K562 (cell line): ENCODE results near the gene HIRIP3. TPM values are rescaled to one million over a fixed set of nuclear protein-coding genes. Genes with fewer than 3 reads are reported as not detected.

ENCODE experiments used
- ATAC-seq: fragments of 200-7000 bp; cut with Tn5 transposase; 3 replicates; pipeline ENCODE4 v1.9.1; 2020; ENCODE audit warnings: moderate library complexity
- BruUV-seq: library from RNA; stranded (reverse); fragments of 400-500 nt; replicated peaks from 2 replicates; lab custom pipeline; 2021; lab: Mats Ljungman, UMichigan
- CTCF ChIA-PET: fragments of 300-600 bp; formaldehyde crosslinking; extraction: SDS; loops from one replicate; lab custom pipeline; 2021; ENCODE audit warnings: low intra/inter-chr PET ratio; lab: Yijun Ruan, JAX
- POLR2A ChIA-PET: fragments of 300-600, 350-650 bp; sonication (Branson Sonifier 250); formaldehyde crosslinking; extraction: SDS; loops from one replicate; lab custom pipeline; 2021; ENCODE audit warnings: antibody characterized with exemption, inconsistent platforms; lab: Yijun Ruan, JAX
- DNase-seq, 4 experiments: peaks; one replicate each; pipeline versions ENCODE4 v3.0.0 to v3.0.0-alpha.2; 2011 to 2018; ENCODE audit warnings: low spot score in 3 of 4, mixed read lengths in 3 of 4; ENCODE audit errors: extremely low read depth in 1 of 4
- FAIRE-seq: peaks from 2 replicates; lab custom pipeline; 2011; peaks lifted over from hg19 to GRCh38; lab: Jason Lieb, UNC
- H2AFZ ChIP-seq: 2 replicates; pipeline ENCODE4 v1.6.0; 2011; ENCODE audit warnings: low read depth, low read length, control low read depth, inconsistent platforms
- H3K27ac ChIP-seq: fragments of 200-600 bp; 3 replicates; pipeline ENCODE4 v1.8.0; 2011; ENCODE audit warnings: low read depth, mild to moderate bottlenecking, control low read depth, inconsistent platforms, low read length, moderate library complexity, mixed read lengths; ENCODE audit errors: extremely low read depth
- H3K27me3 ChIP-seq, 2 experiments: fragments of 300-600 bp in 1 of 2; 2 replicates in 1 of 2; 3 replicates in 1 of 2; pipeline versions ENCODE4 v1.6.0 to v1.8.0; 2011; ENCODE audit warnings: inconsistent platforms in 2 of 2, low read length in 2 of 2, mild to moderate bottlenecking in 1 of 2, mixed read lengths in 1 of 2, moderate library complexity in 1 of 2; ENCODE audit not compliant: control insufficient read depth in 2 of 2, insufficient read depth in 2 of 2
- H3K36me3 ChIP-seq: fragments of 300-600 bp; 3 replicates; pipeline ENCODE4 v1.8.0; 2011; ENCODE audit warnings: mild to moderate bottlenecking, low read length, inconsistent platforms; ENCODE audit not compliant: control insufficient read depth, insufficient read depth
- H3K4me1 ChIP-seq, 2 experiments: fragments of 200-600 bp in 1 of 2; replicated peaks in 1 of 2; 2 replicates in 1 of 2; 3 replicates in 1 of 2; pipeline versions ENCODE4 v1.5.1 to v1.8.0; 2011; ENCODE audit warnings: inconsistent platforms in 2 of 2, low read length in 2 of 2, mild to moderate bottlenecking in 1 of 2, mixed read lengths in 1 of 2, moderate library complexity in 1 of 2; ENCODE audit not compliant: control insufficient read depth in 2 of 2, insufficient read depth in 2 of 2
- H3K4me2 ChIP-seq: 2 replicates; pipeline ENCODE4 v1.6.1; 2011; ENCODE audit warnings: low read length, control low read depth, inconsistent platforms, mixed read lengths; ENCODE audit not compliant: insufficient read depth
- H3K4me3 ChIP-seq: fragments of 200-600 bp; sonication (generic), shearing (Covaris generic); 2 replicates; pipeline ENCODE4 v1.5.1; 2016; ENCODE audit warnings: control low read depth, inconsistent platforms
- H3K79me2 ChIP-seq: fragments of 200-600 bp; 3 replicates; pipeline ENCODE4 v1.8.0; 2011; ENCODE audit warnings: low read length, inconsistent platforms; ENCODE audit not compliant: control insufficient read depth, insufficient read depth
- H3K9ac ChIP-seq, 2 experiments: 2 replicates each; pipeline versions ENCODE4 v1.6.0 to v1.6.1; 2011; ENCODE audit warnings: low read depth in 2 of 2, low read length in 2 of 2, control low read depth in 1 of 2, inconsistent platforms in 1 of 2, mild to moderate bottlenecking in 1 of 2, mixed read lengths in 1 of 2; ENCODE audit not compliant: insufficient read depth in 1 of 2
- H3K9me1 ChIP-seq: one replicate; pipeline ENCODE4 v1.6.0; 2011; ENCODE audit warnings: inconsistent platforms, mild to moderate bottlenecking, low read length, moderate library complexity; ENCODE audit not compliant: control insufficient read depth, insufficient read depth
- H3K9me3 ChIP-seq: replicated peaks from 2 replicates; pipeline ENCODE4 v1.5.1; 2011; ENCODE audit warnings: low read depth, low read length, inconsistent platforms; ENCODE audit not compliant: control insufficient read depth, insufficient read depth
- H4K20me1 ChIP-seq: replicated peaks from 2 replicates; pipeline ENCODE4 v1.6.1; 2011; ENCODE audit warnings: low read length, inconsistent platforms, mixed read lengths; ENCODE audit not compliant: control insufficient read depth, insufficient read depth
- CBFB ChIP-seq: sonication (generic); formaldehyde crosslinking; IDR thresholded peaks from 2 replicates; pipeline ENCODE4 v1.4.0; 2020; ENCODE audit warnings: mild to moderate bottlenecking, missing genetic modification reagents
- ETV5 ChIP-seq: sonication (generic); formaldehyde crosslinking; IDR thresholded peaks from 2 replicates; pipeline ENCODE4 v1.4.0; 2020; ENCODE audit warnings: low read depth, mild to moderate bottlenecking, missing genetic modification reagents
- HMG20A ChIP-seq: fragments of 450-650 bp; formaldehyde crosslinking; conservative IDR thresholded peaks from 2 replicates; pipeline ENCODE4 v1.4.0; 2020; ENCODE audit warnings: mild to moderate bottlenecking, mixed read lengths
- KDM1A ChIP-seq, 2 experiments: fragments of 450-650 bp; IDR thresholded peaks; 2 replicates each; pipeline ENCODE4 v1.6.1; 2016; ENCODE audit warnings: mild to moderate bottlenecking in 2 of 2
- KDM5B ChIP-seq: fragments of 200-600 bp; sonication (generic); IDR thresholded peaks from 2 replicates; pipeline ENCODE4 v1.6.1; 2012; ENCODE audit warnings: low read depth, mild to moderate bottlenecking, moderate library complexity, low read length, control low read depth, inconsistent platforms; ENCODE audit not compliant: insufficient replicate concordance
- RFX1 ChIP-seq: fragments of 450-650 bp; IDR thresholded peaks from 2 replicates; pipeline ENCODE4 v1.6.1; 2016; ENCODE audit warnings: mild to moderate bottlenecking, moderate library complexity
- U2AF1 ChIP-seq: fragments of 200-400 bp; formaldehyde crosslinking; optimal IDR thresholded peaks from 2 replicates; pipeline ENCODE3; 2017; ENCODE audit warnings: mild to moderate bottlenecking, low read depth, low read length, moderate library complexity
- WGBS: fragments of 100-300 bp; shearing (Covaris generic); methylation state at CpG from one replicate; pipeline ENCODE4 v1.1.6; 2016; ENCODE audit warnings: low coverage, mixed read lengths; ENCODE audit not compliant: insufficient coverage; ENCODE audit errors: missing lambda C conversion rate; 5-methylcytosine and 5-hydroxymethylcytosine counted together
- in situ Hi-C: fragments of 300-500 bp; cut with MboI; formaldehyde crosslinking; loops from 4 replicates; pipeline ENCODE4 v1.15.0; 2018; ENCODE audit warnings: inconsistent platforms, mixed read lengths
- intact Hi-C: fragments of 100-400 bp; cut with micrococcal nuclease; formaldehyde crosslinking; loops from 2 replicates; pipeline ENCODE4 v1.14.2; 2022
- polyA plus RNA-seq, 8 experiments: library from polyadenylated mRNA; depleted of rRNA in 4 of 8; stranded (reverse) in 5 of 8; unstranded in 3 of 8; fragments of >200 nt; fragmentation: Nextera tagmentation in 2 of 8; fragmentation: Illumina TruSeq in 1 of 8; extraction: Ambion mirVana in 2 of 8; extraction: Trizol in 1 of 8; gene quantifications; 2 replicates each; pipeline versions ENCODE4 v1.2.1 to v1.2.3, GENCODE V29; 2011 to 2014; ENCODE audit warnings: inconsistent platforms in 1 of 8, missing spikeins in 1 of 8
- total RNA-seq, 7 experiments: library from RNA; depleted of rRNA in 6 of 7; stranded (reverse); fragments of >200 nt in 6 of 7; fragmentation: Illumina TruSeq in 2 of 7; extraction: Trizol in 2 of 7; gene quantifications; 2 replicates each; pipeline versions ENCODE4 v1.2.1 to v1.2.3, GENCODE V29; 2011 to 2021; ENCODE audit warnings: low replicate concordance in 1 of 7
- TF ChIP-seq, protein P1 (sequence below), 3 experiments: fragments of 200-800 bp in 1 of 3; fragments of 250-450 bp in 1 of 3; fragments of 450-650 bp in 1 of 3; sonication (Bioruptor Pico) in 1 of 3; sonication (Bioruptor generic) in 1 of 3; formaldehyde crosslinking in 1 of 3; IDR thresholded peaks; 2 replicates each; pipeline versions ENCODE4 v1.6.1 to v1.8.0; 2016 to 2022; ENCODE audit warnings: mild to moderate bottlenecking in 2 of 3, missing genetic modification characterization in 2 of 3, missing compliant biosample characterization in 1 of 3, moderate library complexity in 1 of 3

The HIRIP3 gene
- total and polyA plus RNA-seq, 9 of the 15 experiments (the other 6 are each of a cell fraction or from before 2014, with no cell fraction given), result 3.3 to 38.2 (median 18.2) TPM

- in situ Hi-C loops (no loop called here), intact Hi-C loops (no loop called here)
- BruUV-seq, result no TSS peak
- Histone ChIP-seq H3K9me1 (peaks cover 3% of the 10 kb centered on the region), H3K27me3 (no peaks in the 10 kb centered on the region), H3K9me3 (no peaks in the 10 kb centered on the region; the same call in 1 of the 2 replicates), H3K36me3 (peaks cover 63% of the 10 kb centered on the region), H3K9ac (no peak overlapping the region), H3K4me1 (peaks cover 26 to 30% of the 10 kb centered on the region in 2 experiments; a peak in 4 of 5 replicates), H3K4me3 (no peak overlapping the region), H3K4me2 (no peak overlapping the region), H3K79me2 (peaks cover 36% of the 10 kb centered on the region), H3K27ac (no peak overlapping the region), H2AFZ (no peak overlapping the region), H4K20me1 (peaks cover 26% of the 10 kb centered on the region)
- TF ChIP-seq KDM1A (IDR thresholded peaks at IDR 0.05), result no peak
- no peak for TF ChIP-seq CBFB (CRISPR knock-in tag)
- TF ChIP-seq U2AF1, result no peak
- TF ChIP-seq KDM5B, result no peak
- peak; percentile 34; the same call in 1 of the 2 replicates for TF ChIP-seq RFX1
- TF ChIP-seq ETV5 (CRISPR knock-in tag), result no peak
- TF ChIP-seq, protein P1, sequence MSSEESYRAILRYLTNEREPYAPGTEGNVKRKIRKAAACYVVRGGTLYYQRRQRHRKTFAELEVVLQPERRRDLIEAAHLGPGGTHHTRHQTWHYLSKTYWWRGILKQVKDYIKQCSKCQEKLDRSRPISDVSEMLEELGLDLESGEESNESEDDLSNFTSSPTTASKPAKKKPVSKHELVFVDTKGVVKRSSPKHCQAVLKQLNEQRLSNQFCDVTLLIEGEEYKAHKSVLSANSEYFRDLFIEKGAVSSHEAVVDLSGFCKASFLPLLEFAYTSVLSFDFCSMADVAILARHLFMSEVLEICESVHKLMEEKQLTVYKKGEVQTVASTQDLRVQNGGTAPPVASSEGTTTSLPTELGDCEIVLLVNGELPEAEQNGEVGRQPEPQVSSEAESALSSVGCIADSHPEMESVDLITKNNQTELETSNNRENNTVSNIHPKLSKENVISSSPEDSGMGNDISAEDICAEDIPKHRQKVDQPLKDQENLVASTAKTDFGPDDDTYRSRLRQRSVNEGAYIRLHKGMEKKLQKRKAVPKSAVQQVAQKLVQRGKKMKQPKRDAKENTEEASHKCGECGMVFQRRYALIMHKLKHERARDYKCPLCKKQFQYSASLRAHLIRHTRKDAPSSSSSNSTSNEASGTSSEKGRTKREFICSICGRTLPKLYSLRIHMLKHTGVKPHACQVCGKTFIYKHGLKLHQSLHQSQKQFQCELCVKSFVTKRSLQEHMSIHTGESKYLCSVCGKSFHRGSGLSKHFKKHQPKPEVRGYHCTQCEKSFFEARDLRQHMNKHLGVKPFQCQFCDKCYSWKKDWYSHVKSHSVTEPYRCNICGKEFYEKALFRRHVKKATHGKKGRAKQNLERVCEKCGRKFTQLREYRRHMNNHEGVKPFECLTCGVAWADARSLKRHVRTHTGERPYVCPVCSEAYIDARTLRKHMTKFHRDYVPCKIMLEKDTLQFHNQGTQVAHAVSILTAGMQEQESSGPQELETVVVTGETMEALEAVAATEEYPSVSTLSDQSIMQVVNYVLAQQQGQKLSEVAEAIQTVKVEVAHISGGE (CRISPR knock-in tag; IDR thresholded peaks at IDR 0.05), result no peak
- TF ChIP-seq HMG20A, result no peak
- DNase-seq (no peak), ATAC-seq (no peak), FAIRE-seq (no peak)
- WGBS, result 86% methylated on average over 9 of the region's 9 CpGs
- POLR2A ChIA-PET, result interaction anchor here (2.4 to 3.0 kb wide), 2 partner anchors 12 to 15 kb away, joined by 9 to 20 read pairs; no protein-coding TSS in a partner anchor
- CTCF ChIA-PET, result no interaction called here
These were observed 18.2 kb downstream of the HIRIP3 start for GRCh38 chr16:29977063-29977825.
